Neural cell (in vitro differentiated cells): ENCODE data around the gene CIZ1. TPM values are rescaled to one million over a fixed set of nuclear protein-coding genes. Genes with fewer than 3 reads are reported as not detected.

ENCODE experiments used
- H2AFZ ChIP-seq: fragments of 200-600, 300-800 bp; sonication (generic), shearing (Covaris generic); 2 replicates; pipeline ENCODE4 v1.6.0; 2014; ENCODE audit warnings: low read depth, mild to moderate bottlenecking, antibody characterized with exemption, low read length, moderate library complexity
- H3F3A ChIP-seq: fragments of 200-600 bp; shearing (Covaris generic); 2 replicates; pipeline ENCODE4 v1.6.1; 2016; ENCODE audit warnings: mild to moderate bottlenecking, moderate library complexity, mixed read lengths, antibody characterized with exemption, low read length; ENCODE audit not compliant: insufficient read depth, poor library complexity, severe bottlenecking
- H3K27ac ChIP-seq: fragments of 200-600, 300-800 bp; sonication (generic), shearing (Covaris generic); 2 replicates; pipeline ENCODE4 v1.5.1; 2014; ENCODE audit warnings: mild to moderate bottlenecking, low read length, moderate library complexity
- H3K27me3 ChIP-seq: fragments of 300-800, 200-600 bp; sonication (generic), shearing (Covaris generic); 2 replicates; pipeline ENCODE4 v1.6.0; 2014; ENCODE audit warnings: mild to moderate bottlenecking, low read depth, low read length, moderate library complexity; ENCODE audit not compliant: insufficient read depth
- H3K36me3 ChIP-seq: fragments of 300-800, 200-600 bp; sonication (generic), shearing (Covaris generic); 2 replicates; pipeline ENCODE4 v1.5.1; 2014; ENCODE audit warnings: mild to moderate bottlenecking, antibody characterized with exemption, low read length, moderate library complexity; ENCODE audit not compliant: insufficient read depth
- H3K4me2 ChIP-seq: fragments of 300-800, 200-600 bp; sonication (generic), shearing (Covaris generic); 2 replicates; pipeline ENCODE4 v1.6.0; 2014; ENCODE audit warnings: mild to moderate bottlenecking, low read length
- H3K4me3 ChIP-seq: fragments of 300-800, 200-600 bp; sonication (generic), shearing (Covaris generic); 2 replicates; pipeline ENCODE4 v1.5.1; 2014; ENCODE audit warnings: mild to moderate bottlenecking, low read length, moderate library complexity
- H3K79me2 ChIP-seq: fragments of 200-600 bp; shearing (Covaris generic); replicated peaks from 2 replicates; pipeline ENCODE4 v1.6.0; 2014; ENCODE audit warnings: mild to moderate bottlenecking, low read length, moderate library complexity; ENCODE audit not compliant: insufficient read depth
- H3K9ac ChIP-seq: fragments of 300-800, 200-600 bp; sonication (generic), shearing (Covaris generic); 2 replicates; pipeline ENCODE4 v1.6.1; 2016; ENCODE audit warnings: mild to moderate bottlenecking, low read length, mixed read lengths
- H3K9me2 ChIP-seq: fragments of 200-600 bp; shearing (Covaris generic); 2 replicates; pipeline ENCODE4 v1.6.1; 2016; ENCODE audit warnings: mild to moderate bottlenecking, low read length, mixed read lengths; ENCODE audit not compliant: insufficient read depth
- H3K9me3 ChIP-seq: fragments of 200-600, 300-800 bp; sonication (generic), shearing (Covaris generic); 2 replicates; pipeline ENCODE4 v1.6.1; 2016; ENCODE audit warnings: mild to moderate bottlenecking, mixed run types, low read length, moderate library complexity, mixed read lengths
- H4K20me1 ChIP-seq: fragments of 200-600 bp; shearing (Covaris generic); 2 replicates; pipeline ENCODE4 v1.6.1; 2016; ENCODE audit warnings: mild to moderate bottlenecking, mixed run types; ENCODE audit not compliant: insufficient read depth
- CTCF ChIP-seq: fragments of 450-650 bp; IDR thresholded peaks from 2 replicates; pipeline ENCODE4 v1.5.1; 2014; ENCODE audit warnings: antibody characterized with exemption, mild to moderate bottlenecking, moderate library complexity; ENCODE audit not compliant: poor library complexity, severe bottlenecking
- EP300 ChIP-seq: fragments of 450-650 bp; conservative IDR thresholded peaks from 2 replicates; pipeline ENCODE4 v1.6.1; 2014; ENCODE audit warnings: antibody characterized with exemption, mild to moderate bottlenecking, moderate library complexity; ENCODE audit not compliant: poor library complexity, severe bottlenecking
- EZH2 ChIP-seq: fragments of 200-600, 300-800 bp; shearing (Covaris generic), sonication (generic); IDR thresholded peaks from 2 replicates; pipeline ENCODE4 v1.6.1; 2014; ENCODE audit warnings: antibody characterized with exemption, low read length, borderline replicate concordance, mild to moderate bottlenecking; ENCODE audit not compliant: insufficient read depth, poor library complexity, severe bottlenecking
- MXI1 ChIP-seq: fragments of 450-650 bp; conservative IDR thresholded peaks from 2 replicates; pipeline ENCODE4 v1.6.1; 2014; ENCODE audit warnings: antibody characterized with exemption, mild to moderate bottlenecking; ENCODE audit not compliant: poor library complexity, severe bottlenecking
- POLR2AphosphoS5 ChIP-seq: IDR thresholded peaks from 2 replicates; pipeline ENCODE4 v1.6.1; 2012
- RAD21 ChIP-seq: fragments of 450-650 bp; conservative IDR thresholded peaks from 2 replicates; pipeline ENCODE4 v1.6.1; 2014; ENCODE audit warnings: antibody characterized with exemption, mild to moderate bottlenecking, moderate library complexity
- REST ChIP-seq: IDR thresholded peaks from 2 replicates; pipeline ENCODE4 v1.6.1; 2012; ENCODE audit warnings: borderline replicate concordance
- SMC3 ChIP-seq: fragments of 450-650 bp; conservative IDR thresholded peaks from 2 replicates; pipeline ENCODE4 v1.6.1; 2014; ENCODE audit warnings: antibody characterized with exemption, mild to moderate bottlenecking, moderate library complexity; ENCODE audit not compliant: poor library complexity
- TAF1 ChIP-seq: IDR thresholded peaks from 2 replicates; pipeline ENCODE4 v1.6.1; 2012; ENCODE audit warnings: low read depth
- polyA plus RNA-seq: library from polyadenylated mRNA; depleted of rRNA; stranded (reverse); fragments of >200 nt; gene quantifications from 2 replicates; pipeline ENCODE4 v1.2.3, GENCODE V29; 2014

Gene CIZ1
- polyA plus RNA-seq, 1 donor from 2014 or later: 25.6 TPM

- Histone ChIP-seq H3K79me2 (no peaks in the 10 kb centered on the region), H3K36me3 (peaks cover 9% of the 10 kb centered on the region), H3K27ac (no peak overlapping the region), H3K4me2 (no peak overlapping the region), H3K27me3 (no peaks in the 10 kb centered on the region), H3K9me2 (no peaks in the 10 kb centered on the region), H3K4me3 (no peak overlapping the region), H3F3A (no peaks in the 10 kb centered on the region), H3K9ac (no peak overlapping the region), H4K20me1 (no peaks in the 10 kb centered on the region), H2AFZ (no peak overlapping the region), H3K9me3 (no peaks in the 10 kb centered on the region)
- TF ChIP-seq SMC3: no peak
- no peak for TF ChIP-seq POLR2AphosphoS5
- TF ChIP-seq EZH2: no peak
- no peak for TF ChIP-seq CTCF
- no peak for TF ChIP-seq RAD21
- no peak for TF ChIP-seq EP300
- no peak for TF ChIP-seq REST
- no peak for TF ChIP-seq TAF1
- TF ChIP-seq MXI1: no peak
These were observed 33.5 kb upstream of the CIZ1 start for GRCh38 chr9:128224877-128225276.

GRCh38 chr9:128222880-128223670 lies 31.7 kb upstream of the CIZ1 start:
- H3K27ac ChIP-seq: no peak overlapping the region
- H3K4me2 ChIP-seq: no peak overlapping the region
- H3K27me3 ChIP-seq: no peaks in the 10 kb centered on the region
- no peak overlapping the region for H3K4me3 ChIP-seq
- no peaks in the 10 kb centered on the region for H3F3A ChIP-seq
- no peaks in the 10 kb centered on the region for H4K20me1 ChIP-seq
- H3K9ac ChIP-seq: no peak overlapping the region
- TF ChIP-seq EZH2: no peak
- no peak for TF ChIP-seq CTCF
- TF ChIP-seq TAF1: no peak
- no peak for TF ChIP-seq POLR2AphosphoS5
- no peak for TF ChIP-seq REST
- no peak for TF ChIP-seq SMC3
- TF ChIP-seq RAD21: no peak
- TF ChIP-seq MXI1: no peak
- TF ChIP-seq EP300: no peak
- H3K9me3 ChIP-seq: no peaks in the 10 kb centered on the region
- no peaks in the 10 kb centered on the region for H3K79me2 ChIP-seq
- no peak overlapping the region for H2AFZ ChIP-seq
- H3K9me2 ChIP-seq: no peaks in the 10 kb centered on the region
- peaks cover 11% of the 10 kb centered on the region for H3K36me3 ChIP-seq
